ENCODE measurements around the gene NIN.

Gene NIN

GRCh38 chr14:50741567-50741966 is 89.4 kb downstream of the NIN start:
- Histone ChIP-seq H3K36me3 (ENCODE audit: control insufficient read depth, insufficient read depth, low read length) (no peaks in the 10 kb centered on the region), H3K9ac (ENCODE audit: low read depth, low read length) (no peak overlapping the region), H3K4me1 (ENCODE audit: control insufficient read depth, insufficient read depth, low read length) (no peaks in the 10 kb centered on the region), H3K9me3 (ENCODE audit: control insufficient read depth, insufficient read depth, low read length) (no peaks in the 10 kb centered on the region), H3K4me3 (ENCODE audit: low read depth, low read length) (no peak overlapping the region), H3K27me3 (ENCODE audit: control insufficient read depth, insufficient read depth, low read length) (no peaks in the 10 kb centered on the region)

GRCh38 chr14:50740856-50741255 is 90.1 kb downstream of the NIN start:
- no peak overlapping the region for H3K9ac ChIP-seq (ENCODE audit: low read depth, low read length)
- no peaks in the 10 kb centered on the region for H3K36me3 ChIP-seq (ENCODE audit: control insufficient read depth, insufficient read depth, low read length)
- no peaks in the 10 kb centered on the region for H3K27me3 ChIP-seq (ENCODE audit: control insufficient read depth, insufficient read depth, low read length)
- no peaks in the 10 kb centered on the region for H3K9me3 ChIP-seq (ENCODE audit: control insufficient read depth, insufficient read depth, low read length)
- no peaks in the 10 kb centered on the region for H3K4me1 ChIP-seq (ENCODE audit: control insufficient read depth, insufficient read depth, low read length)
- no peak overlapping the region for H3K4me3 ChIP-seq (ENCODE audit: low read depth, low read length)

GRCh38 chr14:50739186-50739585 is 91.8 kb downstream of the NIN start:
- no peaks in the 10 kb centered on the region for H3K4me1 ChIP-seq (ENCODE audit: control insufficient read depth, insufficient read depth, low read length)
- no peaks in the 10 kb centered on the region for H3K9me3 ChIP-seq (ENCODE audit: control insufficient read depth, insufficient read depth, low read length)
- H3K36me3 ChIP-seq (ENCODE audit: control insufficient read depth, insufficient read depth, low read length): no peaks in the 10 kb centered on the region
- no peaks in the 10 kb centered on the region for H3K27me3 ChIP-seq (ENCODE audit: control insufficient read depth, insufficient read depth, low read length)
- no peak overlapping the region for H3K4me3 ChIP-seq (ENCODE audit: low read depth, low read length)
- no peak overlapping the region for H3K9ac ChIP-seq (ENCODE audit: low read depth, low read length)

- Histone ChIP-seq H3K9ac (ENCODE audit: low read depth, low read length) (no peak overlapping the region), H3K4me3 (ENCODE audit: low read depth, low read length) (no peak overlapping the region), H3K27me3 (ENCODE audit: control insufficient read depth, insufficient read depth, low read length) (no peaks in the 10 kb centered on the region), H3K4me1 (ENCODE audit: control insufficient read depth, insufficient read depth, low read length) (no peaks in the 10 kb centered on the region), H3K36me3 (ENCODE audit: control insufficient read depth, insufficient read depth, low read length) (no peaks in the 10 kb centered on the region), H3K9me3 (ENCODE audit: control insufficient read depth, insufficient read depth, low read length) (no peaks in the 10 kb centered on the region)
Measured at GRCh38 chr14:50736932-50737419, 94.0 kb downstream of the NIN start.

GRCh38 chr14:50734950-50735695 is 95.8 kb downstream of the NIN start:
- H3K36me3 ChIP-seq (ENCODE audit: control insufficient read depth, insufficient read depth, low read length): peaks cover 3% of the 10 kb centered on the region
- no peaks in the 10 kb centered on the region for H3K9me3 ChIP-seq (ENCODE audit: control insufficient read depth, insufficient read depth, low read length)
- H3K27me3 ChIP-seq (ENCODE audit: control insufficient read depth, insufficient read depth, low read length): no peaks in the 10 kb centered on the region
- no peaks in the 10 kb centered on the region for H3K4me1 ChIP-seq (ENCODE audit: control insufficient read depth, insufficient read depth, low read length)
- no peak overlapping the region for H3K9ac ChIP-seq (ENCODE audit: low read depth, low read length)
- H3K4me3 ChIP-seq (ENCODE audit: low read depth, low read length): no peak overlapping the region

GRCh38 chr14:50733494-50733893 is 97.5 kb downstream of the NIN start:
- H3K27me3 ChIP-seq (ENCODE audit: control insufficient read depth, insufficient read depth, low read length): no peaks in the 10 kb centered on the region
- H3K36me3 ChIP-seq (ENCODE audit: control insufficient read depth, insufficient read depth, low read length): peaks cover 10% of the 10 kb centered on the region
- H3K9me3 ChIP-seq (ENCODE audit: control insufficient read depth, insufficient read depth, low read length): no peaks in the 10 kb centered on the region
- H3K4me3 ChIP-seq (ENCODE audit: low read depth, low read length): no peak overlapping the region
- H3K4me1 ChIP-seq (ENCODE audit: control insufficient read depth, insufficient read depth, low read length): no peaks in the 10 kb centered on the region
- no peak overlapping the region for H3K9ac ChIP-seq (ENCODE audit: low read depth, low read length)

GRCh38 chr14:50728836-50729235 is 102.1 kb downstream of the NIN start:
- H3K9ac ChIP-seq (ENCODE audit: low read depth, low read length): no peak overlapping the region
- H3K9me3 ChIP-seq (ENCODE audit: control insufficient read depth, insufficient read depth, low read length): no peaks in the 10 kb centered on the region
- H3K4me1 ChIP-seq (ENCODE audit: control insufficient read depth, insufficient read depth, low read length): no peaks in the 10 kb centered on the region
- no peak overlapping the region for H3K4me3 ChIP-seq (ENCODE audit: low read depth, low read length)
- H3K36me3 ChIP-seq (ENCODE audit: control insufficient read depth, insufficient read depth, low read length): peaks cover 10% of the 10 kb centered on the region
- H3K27me3 ChIP-seq (ENCODE audit: control insufficient read depth, insufficient read depth, low read length): no peaks in the 10 kb centered on the region

GRCh38 chr14:50726372-50727107 is 104.4 kb downstream of the NIN start:
- H3K36me3 ChIP-seq (ENCODE audit: control insufficient read depth, insufficient read depth, low read length): peaks cover 10% of the 10 kb centered on the region
- no peaks in the 10 kb centered on the region for H3K9me3 ChIP-seq (ENCODE audit: control insufficient read depth, insufficient read depth, low read length)
- H3K4me1 ChIP-seq (ENCODE audit: control insufficient read depth, insufficient read depth, low read length): no peaks in the 10 kb centered on the region
- no peak overlapping the region for H3K9ac ChIP-seq (ENCODE audit: low read depth, low read length)
- H3K27me3 ChIP-seq (ENCODE audit: control insufficient read depth, insufficient read depth, low read length): no peaks in the 10 kb centered on the region
- no peak overlapping the region for H3K4me3 ChIP-seq (ENCODE audit: low read depth, low read length)

GRCh38 chr14:50725761-50726160 is 105.2 kb downstream of the NIN start:
- Histone ChIP-seq H3K36me3 (ENCODE audit: control insufficient read depth, insufficient read depth, low read length) (peaks cover 9% of the 10 kb centered on the region), H3K4me1 (ENCODE audit: control insufficient read depth, insufficient read depth, low read length) (no peaks in the 10 kb centered on the region), H3K27me3 (ENCODE audit: control insufficient read depth, insufficient read depth, low read length) (no peaks in the 10 kb centered on the region), H3K9ac (ENCODE audit: low read depth, low read length) (no peak overlapping the region), H3K4me3 (ENCODE audit: low read depth, low read length) (no peak overlapping the region), H3K9me3 (ENCODE audit: control insufficient read depth, insufficient read depth, low read length) (no peaks in the 10 kb centered on the region)

GRCh38 chr14:50719911-50720759 is 110.8 kb downstream of the NIN start:
- Histone ChIP-seq H3K4me1 (ENCODE audit: control insufficient read depth, insufficient read depth, low read length) (no peaks in the 10 kb centered on the region), H3K27me3 (ENCODE audit: control insufficient read depth, insufficient read depth, low read length) (no peaks in the 10 kb centered on the region), H3K4me3 (ENCODE audit: low read depth, low read length) (no peak overlapping the region), H3K9ac (ENCODE audit: low read depth, low read length) (no peak overlapping the region), H3K36me3 (ENCODE audit: control insufficient read depth, insufficient read depth, low read length) (no peaks in the 10 kb centered on the region), H3K9me3 (ENCODE audit: control insufficient read depth, insufficient read depth, low read length) (no peaks in the 10 kb centered on the region)

- Histone ChIP-seq H3K4me3 (ENCODE audit: low read depth, low read length) (no peak overlapping the region), H3K9ac (ENCODE audit: low read depth, low read length) (no peak overlapping the region), H3K27me3 (ENCODE audit: control insufficient read depth, insufficient read depth, low read length) (no peaks in the 10 kb centered on the region), H3K36me3 (ENCODE audit: control insufficient read depth, insufficient read depth, low read length) (no peaks in the 10 kb centered on the region), H3K4me1 (ENCODE audit: control insufficient read depth, insufficient read depth, low read length) (no peaks in the 10 kb centered on the region), H3K9me3 (ENCODE audit: control insufficient read depth, insufficient read depth, low read length) (no peaks in the 10 kb centered on the region)
Measured at GRCh38 chr14:50718949-50719348, 112.0 kb downstream of the NIN start.

Measured in iPS-15b (cell line).